ENCODE results near the gene RAB7B.
A peak's percentile ranks its signal among the peaks of the same experiment; 100 is the strongest.

RAB7B gene

DNA sequence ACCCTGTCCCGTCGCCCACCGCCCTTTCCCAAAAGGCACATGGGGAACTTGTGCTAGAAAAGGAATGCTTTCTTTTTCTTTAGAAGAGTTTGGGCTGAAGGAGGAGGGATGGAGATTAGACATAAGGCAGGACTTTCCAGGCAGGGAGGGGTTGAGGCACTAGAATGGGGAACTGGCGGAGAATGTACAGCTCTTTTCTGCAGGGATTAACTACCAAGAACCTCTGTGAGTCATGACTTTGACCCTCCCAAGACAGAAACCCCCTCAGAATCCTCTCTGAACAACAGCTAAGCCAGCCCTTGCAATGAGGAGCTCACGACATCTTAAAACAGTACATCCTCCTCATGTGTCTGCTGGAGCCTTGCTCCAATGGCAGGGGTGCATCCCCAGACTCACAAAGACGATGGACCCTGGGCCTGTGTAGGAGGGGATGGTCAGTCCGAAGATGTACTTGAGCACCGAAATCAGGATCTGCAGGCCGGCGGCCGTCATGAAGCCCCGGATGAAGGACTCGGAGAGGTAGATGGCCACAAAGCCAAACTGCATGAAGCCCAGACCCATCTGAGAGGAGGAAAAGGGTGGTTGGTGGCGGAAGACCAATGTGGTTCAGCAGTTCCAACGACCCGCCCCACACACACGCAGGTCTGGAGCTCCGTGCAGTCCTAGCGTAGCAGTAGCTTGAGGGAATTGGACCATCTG, 73.5 kb downstream of the RAB7B start:
- no peak for DNase-seq

DNA sequence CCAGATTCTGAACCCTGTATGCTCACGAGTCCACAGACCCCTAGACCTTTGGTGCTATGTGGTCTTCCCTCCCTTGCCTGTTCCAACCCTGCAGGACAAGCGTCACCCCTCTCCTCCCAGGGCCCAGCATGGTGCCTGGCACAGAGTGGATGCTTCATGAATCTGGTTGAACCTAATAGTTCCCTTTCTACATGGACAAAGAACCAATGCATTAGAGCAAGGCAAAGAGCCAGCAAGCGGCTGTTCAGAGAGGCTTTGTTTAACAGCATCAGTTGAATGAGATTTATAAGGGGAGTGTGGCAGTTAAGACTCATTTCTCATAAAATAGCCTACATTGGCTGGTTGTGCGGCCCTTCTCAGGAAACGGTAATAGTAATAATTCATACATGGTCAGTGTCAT, 74.9 kb downstream of the RAB7B start:
- peak in 54 of 56 donors; percentile 19 to 95 (median 76) for DNase-seq

DNA sequence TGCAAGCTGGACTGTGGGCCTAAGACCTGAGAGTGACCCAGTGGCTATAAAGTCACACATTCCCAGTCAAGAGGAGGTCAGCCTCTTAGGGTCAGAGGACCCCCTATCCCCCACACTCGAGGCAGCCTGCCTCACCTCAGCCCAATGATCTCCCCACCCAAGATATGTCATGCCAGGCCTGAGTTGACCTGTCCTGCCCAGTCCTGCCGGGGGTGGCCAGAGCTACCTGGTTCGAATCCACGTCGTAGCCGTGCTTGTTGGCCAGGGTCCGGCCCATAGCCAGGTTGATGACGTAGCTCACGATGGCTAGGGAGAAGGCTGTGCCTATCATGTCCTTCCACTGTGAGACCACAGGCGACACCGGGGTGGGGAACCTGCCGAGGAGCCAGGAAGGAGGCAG, 75.5 kb downstream of the RAB7B start:
- DNase-seq, result no peak

DNA sequence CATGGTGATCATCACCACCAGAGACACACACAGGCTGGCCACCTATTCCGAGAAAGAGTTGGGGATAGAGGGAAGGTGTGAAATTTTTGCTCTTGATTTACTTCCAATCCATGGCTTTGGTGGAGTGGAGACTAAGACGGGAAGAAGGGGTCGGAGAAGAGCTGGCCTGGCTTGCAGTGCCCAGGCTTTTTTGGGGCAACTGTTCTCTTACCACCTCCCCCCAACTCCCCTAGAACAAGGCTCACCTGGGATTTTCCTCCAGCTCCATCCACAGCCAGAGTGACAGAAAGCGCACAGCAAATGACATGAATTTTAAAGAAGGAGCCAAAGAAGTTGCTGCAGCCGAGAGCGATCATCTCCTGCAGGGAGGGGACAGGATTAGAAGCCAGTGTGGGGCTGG, 75.9 kb downstream of the RAB7B start:
- no peak for DNase-seq

Data from amygdala (tissue), 56 donors.